Neural cell (in vitro differentiated cells): Measurements from ENCODE around the gene FCGR3A. TPM values are rescaled to one million over a fixed set of nuclear protein-coding genes. Genes with fewer than 3 reads are reported as not detected.
"Not testable (repeated sequence)": the region's sequence is repeated elsewhere in the genome, so short reads cannot be mapped to it uniquely, and the experiment has no call there.

Experiments used
- H2AFZ ChIP-seq: fragments of 200-600, 300-800 bp; sonication (generic), shearing (Covaris generic); 2 replicates; pipeline ENCODE4 v1.6.0; 2014; ENCODE audit warnings: low read depth, mild to moderate bottlenecking, antibody characterized with exemption, low read length, moderate library complexity
- H3F3A ChIP-seq: fragments of 200-600 bp; shearing (Covaris generic); 2 replicates; pipeline ENCODE4 v1.6.1; 2016; ENCODE audit warnings: mild to moderate bottlenecking, moderate library complexity, mixed read lengths, antibody characterized with exemption, low read length; ENCODE audit not compliant: insufficient read depth, poor library complexity, severe bottlenecking
- H3K27ac ChIP-seq: fragments of 200-600, 300-800 bp; sonication (generic), shearing (Covaris generic); 2 replicates; pipeline ENCODE4 v1.5.1; 2014; ENCODE audit warnings: mild to moderate bottlenecking, low read length, moderate library complexity
- H3K27me3 ChIP-seq: fragments of 300-800, 200-600 bp; sonication (generic), shearing (Covaris generic); 2 replicates; pipeline ENCODE4 v1.6.0; 2014; ENCODE audit warnings: mild to moderate bottlenecking, low read depth, low read length, moderate library complexity; ENCODE audit not compliant: insufficient read depth
- H3K36me3 ChIP-seq: fragments of 300-800, 200-600 bp; sonication (generic), shearing (Covaris generic); 2 replicates; pipeline ENCODE4 v1.5.1; 2014; ENCODE audit warnings: mild to moderate bottlenecking, antibody characterized with exemption, low read length, moderate library complexity; ENCODE audit not compliant: insufficient read depth
- H3K4me2 ChIP-seq: fragments of 300-800, 200-600 bp; sonication (generic), shearing (Covaris generic); 2 replicates; pipeline ENCODE4 v1.6.0; 2014; ENCODE audit warnings: mild to moderate bottlenecking, low read length
- H3K4me3 ChIP-seq: fragments of 300-800, 200-600 bp; sonication (generic), shearing (Covaris generic); 2 replicates; pipeline ENCODE4 v1.5.1; 2014; ENCODE audit warnings: mild to moderate bottlenecking, low read length, moderate library complexity
- H3K79me2 ChIP-seq: fragments of 200-600 bp; shearing (Covaris generic); replicated peaks from 2 replicates; pipeline ENCODE4 v1.6.0; 2014; ENCODE audit warnings: mild to moderate bottlenecking, low read length, moderate library complexity; ENCODE audit not compliant: insufficient read depth
- H3K9ac ChIP-seq: fragments of 300-800, 200-600 bp; sonication (generic), shearing (Covaris generic); 2 replicates; pipeline ENCODE4 v1.6.1; 2016; ENCODE audit warnings: mild to moderate bottlenecking, low read length, mixed read lengths
- H3K9me2 ChIP-seq: fragments of 200-600 bp; shearing (Covaris generic); 2 replicates; pipeline ENCODE4 v1.6.1; 2016; ENCODE audit warnings: mild to moderate bottlenecking, low read length, mixed read lengths; ENCODE audit not compliant: insufficient read depth
- H3K9me3 ChIP-seq: fragments of 200-600, 300-800 bp; sonication (generic), shearing (Covaris generic); 2 replicates; pipeline ENCODE4 v1.6.1; 2016; ENCODE audit warnings: mild to moderate bottlenecking, mixed run types, low read length, moderate library complexity, mixed read lengths
- H4K20me1 ChIP-seq: fragments of 200-600 bp; shearing (Covaris generic); 2 replicates; pipeline ENCODE4 v1.6.1; 2016; ENCODE audit warnings: mild to moderate bottlenecking, mixed run types; ENCODE audit not compliant: insufficient read depth
- polyA plus RNA-seq: library from polyadenylated mRNA; depleted of rRNA; stranded (reverse); fragments of >200 nt; gene quantifications from 2 replicates; pipeline ENCODE4 v1.2.3, GENCODE V29; 2014

Gene FCGR3A
- polyA plus RNA-seq, 1 donor from 2014 or later, result not detected

- H3K9me2 ChIP-seq, H3F3A ChIP-seq, H3K9me3 ChIP-seq, H3K27me3 ChIP-seq, H2AFZ ChIP-seq, H3K36me3 ChIP-seq, H3K79me2 ChIP-seq, H3K27ac ChIP-seq, H4K20me1 ChIP-seq, H3K4me2 ChIP-seq, H3K4me3 ChIP-seq, H3K9ac ChIP-seq: not testable (repeated sequence)
These were observed 27.1 kb upstream of the FCGR3A start for GRCh38 chr1:161576676-161577075.

GRCh38 chr1:161571703-161572102 is 22.1 kb upstream of the FCGR3A start:
- H3K9me2 ChIP-seq, H2AFZ ChIP-seq, H3K9me3 ChIP-seq, H4K20me1 ChIP-seq, H3K9ac ChIP-seq, H3F3A ChIP-seq, H3K27me3 ChIP-seq, H3K4me3 ChIP-seq, H3K27ac ChIP-seq, H3K36me3 ChIP-seq, H3K4me2 ChIP-seq, H3K79me2 ChIP-seq: not testable (repeated sequence)

- H3F3A ChIP-seq, H2AFZ ChIP-seq, H3K9ac ChIP-seq, H3K27me3 ChIP-seq, H3K4me2 ChIP-seq, H3K36me3 ChIP-seq, H3K79me2 ChIP-seq, H3K27ac ChIP-seq, H3K9me2 ChIP-seq, H3K4me3 ChIP-seq, H4K20me1 ChIP-seq, H3K9me3 ChIP-seq: not testable (repeated sequence)
These were observed 17.0 kb upstream of the FCGR3A start for GRCh38 chr1:161566602-161566960.

DNA sequence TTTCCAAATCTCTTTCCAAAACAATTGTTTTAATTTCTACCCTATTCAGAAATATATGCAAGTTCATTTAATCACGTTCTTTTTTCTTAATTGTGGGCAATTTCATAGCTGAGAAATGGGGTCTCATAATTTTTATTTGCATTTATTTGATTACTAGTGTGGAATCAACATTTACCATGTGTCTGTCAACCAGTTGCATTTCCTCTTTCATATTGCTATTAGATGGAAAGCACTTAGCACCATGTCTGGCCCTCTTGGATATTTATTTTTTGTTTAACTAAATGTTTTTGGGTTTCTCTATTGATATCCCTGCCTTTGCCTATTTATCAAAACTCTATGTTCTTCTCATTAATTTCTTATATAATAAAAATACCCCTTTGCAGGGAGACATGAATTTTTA is 13.9 kb upstream of the FCGR3A start:
- H4K20me1 ChIP-seq, H2AFZ ChIP-seq, H3K27me3 ChIP-seq, H3K9me3 ChIP-seq, H3K79me2 ChIP-seq, H3K9ac ChIP-seq, H3K36me3 ChIP-seq, H3F3A ChIP-seq, H3K4me3 ChIP-seq, H3K9me2 ChIP-seq, H3K27ac ChIP-seq, H3K4me2 ChIP-seq: not testable (repeated sequence)

- H3K4me2 ChIP-seq, H3K36me3 ChIP-seq, H3K9me2 ChIP-seq, H3K4me3 ChIP-seq, H3K27me3 ChIP-seq, H3F3A ChIP-seq, H3K79me2 ChIP-seq, H4K20me1 ChIP-seq, H3K9me3 ChIP-seq, H3K9ac ChIP-seq, H2AFZ ChIP-seq, H3K27ac ChIP-seq: not testable (repeated sequence)
These were observed 12.8 kb upstream of the FCGR3A start for GRCh38 chr1:161562441-161562840.

- H3K4me3 ChIP-seq, H3K9me3 ChIP-seq, H3K79me2 ChIP-seq, H4K20me1 ChIP-seq, H3K36me3 ChIP-seq, H3K27me3 ChIP-seq, H3K9ac ChIP-seq, H3K9me2 ChIP-seq, H3K27ac ChIP-seq, H3F3A ChIP-seq, H2AFZ ChIP-seq, H3K4me2 ChIP-seq: not testable (repeated sequence)
These were observed 11.5 kb upstream of the FCGR3A start for GRCh38 chr1:161560960-161561715.

DNA sequence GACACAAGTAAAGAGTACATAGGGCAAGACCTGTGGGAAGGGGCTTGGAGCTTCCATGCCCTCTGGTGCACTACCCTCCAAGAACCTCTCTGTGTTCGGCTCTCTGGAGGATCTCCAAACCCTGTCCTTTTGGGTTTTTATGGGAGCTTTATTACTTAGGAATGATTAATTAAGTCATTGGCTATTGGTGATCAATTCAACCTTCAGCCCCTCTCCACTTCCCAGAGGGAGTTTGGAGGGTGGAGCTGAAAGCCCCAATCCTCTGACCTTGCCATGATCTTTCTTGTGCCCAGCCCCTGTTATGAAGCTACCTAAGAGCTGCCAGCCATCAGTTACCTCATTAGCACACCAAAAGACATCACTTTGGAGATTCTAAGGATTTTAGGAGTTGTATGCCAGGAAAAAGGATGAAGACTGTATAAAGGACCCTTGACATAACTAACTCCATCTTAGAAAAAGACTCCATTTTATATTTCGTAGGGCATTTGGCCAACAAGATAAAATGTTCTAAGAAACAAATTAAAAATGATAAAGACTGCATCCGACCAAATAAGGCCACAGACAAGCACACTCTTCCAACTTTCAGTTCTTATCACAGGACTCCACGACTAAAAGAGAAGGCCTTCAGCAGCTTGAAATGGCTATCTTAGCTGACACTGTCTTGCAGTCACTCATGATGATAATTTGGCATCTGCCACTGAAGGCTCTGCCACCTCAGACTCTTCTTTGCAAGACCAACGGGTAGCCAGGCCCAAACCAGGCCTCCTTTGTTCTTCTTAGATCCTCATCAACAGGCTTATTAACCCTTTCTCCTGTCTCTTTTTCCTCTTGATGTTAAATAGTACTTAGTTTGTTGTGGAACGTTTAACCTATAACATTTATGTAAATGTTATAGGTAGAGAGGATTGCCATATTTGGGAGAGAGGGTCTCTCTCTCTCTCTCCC is 8.2 kb upstream of the FCGR3A start:
- H3K79me2 ChIP-seq, H4K20me1 ChIP-seq, H3K4me2 ChIP-seq, H3F3A ChIP-seq, H3K9ac ChIP-seq, H3K27me3 ChIP-seq, H2AFZ ChIP-seq, H3K27ac ChIP-seq, H3K4me3 ChIP-seq, H3K9me3 ChIP-seq, H3K36me3 ChIP-seq, H3K9me2 ChIP-seq: not testable (repeated sequence)

- H3K27me3 ChIP-seq, H3K9me3 ChIP-seq, H3K36me3 ChIP-seq: not testable (repeated sequence)
These were observed 7.4 kb upstream of the FCGR3A start for GRCh38 chr1:161556990-161557389.

More at GRCh38 chr1:161556990-161557389, 7.4 kb upstream of the FCGR3A start:
- H3K4me2 ChIP-seq, H3K4me3 ChIP-seq, H3K9me2 ChIP-seq, H3K27ac ChIP-seq, H4K20me1 ChIP-seq, H3K79me2 ChIP-seq, H2AFZ ChIP-seq, H3F3A ChIP-seq, H3K9ac ChIP-seq: not testable (repeated sequence)
